ENCODE results near the gene APLF.

APLF gene

GRCh38 chr2:68620772-68621171 lies 153.4 kb downstream of the APLF start:
- H3K27me3 ChIP-seq (ENCODE audit: insufficient read depth, low read length), result no peaks in the 10 kb centered on the region
- no peaks in the 10 kb centered on the region for H3K4me1 ChIP-seq (ENCODE audit: insufficient read depth, low read length, severe bottlenecking)
- no peak overlapping the region for H2AFZ ChIP-seq (ENCODE audit: low read length)
- TF ChIP-seq CTCF (IDR thresholded peaks at IDR 0.05; ENCODE audit: low read length) (no peak), EZH2 (IDR thresholded peaks at IDR 0.05; ENCODE audit: borderline replicate concordance, low read length) (no peak)
- H3K79me2 ChIP-seq (ENCODE audit: insufficient read depth, low read length), result no peaks in the 10 kb centered on the region
- H3K36me3 ChIP-seq (ENCODE audit: insufficient read depth, low read length), result no peaks in the 10 kb centered on the region
- no peaks in the 10 kb centered on the region for H3F3A ChIP-seq (ENCODE audit: insufficient read depth, low read length)
- no peak overlapping the region for H3K4me2 ChIP-seq (ENCODE audit: low read length)
- H3K4me3 ChIP-seq (ENCODE audit: low read depth, low read length, poor library complexity, severe bottlenecking), result no peak overlapping the region
- peaks cover 10% of the 10 kb centered on the region for H3K9me3 ChIP-seq (ENCODE audit: low read length)
- no peak overlapping the region for H3K9ac ChIP-seq (ENCODE audit: low read length)
- H3K9me2 ChIP-seq (ENCODE audit: low read depth, low read length), result no peaks in the 10 kb centered on the region
- H4K20me1 ChIP-seq (ENCODE audit: insufficient read depth, low read length), result no peaks in the 10 kb centered on the region
- no peak overlapping the region for H3K27ac ChIP-seq (ENCODE audit: low read depth, low read length, poor library complexity, severe bottlenecking)

DNA sequence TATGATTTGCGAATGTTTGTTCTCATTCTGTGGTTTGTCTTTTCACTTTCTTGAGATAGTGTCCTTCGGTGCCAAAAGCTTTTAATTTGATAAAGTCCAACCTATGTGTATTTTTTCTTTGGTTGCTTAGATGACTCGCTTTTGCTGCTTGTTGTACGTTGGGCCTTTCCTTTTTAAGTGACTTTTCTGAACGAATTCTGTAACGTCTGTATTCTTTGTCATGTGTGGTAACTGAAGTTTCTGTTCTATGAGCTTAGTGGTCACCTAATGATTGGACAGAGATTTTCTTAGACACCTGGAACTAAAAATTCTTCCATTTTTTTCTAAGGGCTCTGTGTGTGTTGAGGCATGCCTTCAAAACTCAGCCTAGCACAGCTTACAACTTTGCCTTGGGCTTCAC lies 156.4 kb downstream of the APLF start:
- H3K36me3 ChIP-seq (ENCODE audit: insufficient read depth, low read length), result no peaks in the 10 kb centered on the region
- no peaks in the 10 kb centered on the region for H3K79me2 ChIP-seq (ENCODE audit: insufficient read depth, low read length)
- no peaks in the 10 kb centered on the region for H3K4me1 ChIP-seq (ENCODE audit: insufficient read depth, low read length, severe bottlenecking)
- no peak for TF ChIP-seq CTCF (IDR thresholded peaks at IDR 0.05; ENCODE audit: low read length)
- no peak for TF ChIP-seq EZH2 (IDR thresholded peaks at IDR 0.05; ENCODE audit: borderline replicate concordance, low read length)
- H3K9me3 ChIP-seq (ENCODE audit: low read length), result peaks cover 10% of the 10 kb centered on the region
- H3F3A ChIP-seq (ENCODE audit: insufficient read depth, low read length), result no peaks in the 10 kb centered on the region
- H4K20me1 ChIP-seq (ENCODE audit: insufficient read depth, low read length), result no peaks in the 10 kb centered on the region
- H3K9ac ChIP-seq (ENCODE audit: low read length), result no peak overlapping the region
- no peak overlapping the region for H2AFZ ChIP-seq (ENCODE audit: low read length)
- no peak overlapping the region for H3K4me2 ChIP-seq (ENCODE audit: low read length)
- H3K4me3 ChIP-seq (ENCODE audit: low read depth, low read length, poor library complexity, severe bottlenecking), result no peak overlapping the region
- no peak overlapping the region for H3K27ac ChIP-seq (ENCODE audit: low read depth, low read length, poor library complexity, severe bottlenecking)
- H3K9me2 ChIP-seq (ENCODE audit: low read depth, low read length), result no peaks in the 10 kb centered on the region
- H3K27me3 ChIP-seq (ENCODE audit: insufficient read depth, low read length), result no peaks in the 10 kb centered on the region

- H4K20me1 ChIP-seq (ENCODE audit: insufficient read depth, low read length), result no peaks in the 10 kb centered on the region
- H3K9me2 ChIP-seq (ENCODE audit: low read depth, low read length), result no peaks in the 10 kb centered on the region
- H3K4me1 ChIP-seq (ENCODE audit: insufficient read depth, low read length, severe bottlenecking), result no peaks in the 10 kb centered on the region
- no peak for TF ChIP-seq EZH2 (IDR thresholded peaks at IDR 0.05; ENCODE audit: borderline replicate concordance, low read length)
- H3K79me2 ChIP-seq (ENCODE audit: insufficient read depth, low read length), result no peaks in the 10 kb centered on the region
- no peak overlapping the region for H3K27ac ChIP-seq (ENCODE audit: low read depth, low read length, poor library complexity, severe bottlenecking)
- no peak overlapping the region for H3K9ac ChIP-seq (ENCODE audit: low read length)
- H2AFZ ChIP-seq (ENCODE audit: low read length), result no peak overlapping the region
- no peak overlapping the region for H3K4me2 ChIP-seq (ENCODE audit: low read length)
- no peaks in the 10 kb centered on the region for H3F3A ChIP-seq (ENCODE audit: insufficient read depth, low read length)
- no peaks in the 10 kb centered on the region for H3K36me3 ChIP-seq (ENCODE audit: insufficient read depth, low read length)
- H3K4me3 ChIP-seq (ENCODE audit: low read depth, low read length, poor library complexity, severe bottlenecking), result no peak overlapping the region
- H3K9me3 ChIP-seq (ENCODE audit: low read length), result peaks cover 10% of the 10 kb centered on the region
- no peaks in the 10 kb centered on the region for H3K27me3 ChIP-seq (ENCODE audit: insufficient read depth, low read length)
Measured at GRCh38 chr2:68627615-68628014, 160.2 kb downstream of the APLF start.
